GM23338 (cell line): ENCODE results near the gene PGS1. TPM values are rescaled to one million over a fixed set of nuclear protein-coding genes. Genes with fewer than 3 reads are reported as not detected.
A peak's percentile ranks its signal among the peaks of the same experiment; 100 is the strongest.

Experiments
- ATAC-seq: fragments of 200-7000 bp; cut with Tn5 transposase; 3 replicates; pipeline ENCODE4 v1.9.1; 2020
- DNase-seq: peaks from one replicate; pipeline ENCODE4 v3.0.0-alpha.2; 2015; ENCODE audit warnings: low spot score
- H2AFZ ChIP-seq: fragments of 200-600 bp; sonication (generic); 2 replicates; pipeline ENCODE4 v1.8.0; 2016; ENCODE audit warnings: antibody characterized with exemption, mild to moderate bottlenecking, moderate library complexity
- H3F3A ChIP-seq: fragments of 200-600 bp; sonication (generic); replicated peaks from 2 replicates; pipeline ENCODE4 v1.8.0; 2017; ENCODE audit warnings: antibody characterized with exemption, mixed run types, low read depth
- H3K27ac ChIP-seq: fragments of 200-600 bp; sonication (generic); 2 replicates; pipeline ENCODE4 v1.6.1; 2016; ENCODE audit warnings: low read depth
- H3K27me3 ChIP-seq: fragments of 200-600 bp; sonication (generic); 2 replicates; pipeline ENCODE4 v1.8.0; 2016; ENCODE audit warnings: mild to moderate bottlenecking, mixed run types, moderate library complexity; ENCODE audit not compliant: insufficient read depth
- H3K36me3 ChIP-seq: fragments of 200-600 bp; sonication (generic); 2 replicates; pipeline ENCODE4 v1.8.0; 2016; ENCODE audit warnings: mild to moderate bottlenecking; ENCODE audit not compliant: insufficient read depth
- H3K4me1 ChIP-seq: fragments of 200-600 bp; sonication (generic); 2 replicates; pipeline ENCODE4 v1.8.0; 2016; ENCODE audit warnings: mild to moderate bottlenecking, moderate library complexity; ENCODE audit not compliant: insufficient read depth
- H3K4me2 ChIP-seq: fragments of 200-600 bp; sonication (generic); 2 replicates; pipeline ENCODE4 v1.7.1; 2017; ENCODE audit warnings: mixed run types
- H3K4me3 ChIP-seq: fragments of 200-600 bp; sonication (generic); 2 replicates; pipeline ENCODE4 v1.6.1; 2016; ENCODE audit warnings: mixed run types
- H3K79me2 ChIP-seq: fragments of 200-600 bp; sonication (generic); replicated peaks from 2 replicates; pipeline ENCODE4 v1.8.0; 2017; ENCODE audit warnings: mild to moderate bottlenecking; ENCODE audit not compliant: insufficient read depth
- H3K9me2 ChIP-seq: fragments of 200-600 bp; sonication (generic); 2 replicates; pipeline ENCODE4 v1.8.0; 2017; ENCODE audit not compliant: insufficient read depth
- H4K20me1 ChIP-seq: fragments of 200-600 bp; sonication (generic); replicated peaks from 2 replicates; pipeline ENCODE4 v1.8.0; 2017; ENCODE audit warnings: mild to moderate bottlenecking; ENCODE audit not compliant: insufficient read depth
- H3K27ac Mint-ChIP-seq: 2 replicates; pipeline ENCODE4 v1.8.0; 2020; ENCODE audit warnings: inconsistent platforms, mild to moderate bottlenecking, moderate library complexity, mixed read lengths
- H3K27me3 Mint-ChIP-seq: 3 replicates; pipeline ENCODE4 v1.8.0; 2022; ENCODE audit warnings: low read depth, mild to moderate bottlenecking, moderate library complexity, mixed read lengths, inconsistent platforms; ENCODE audit not compliant: insufficient read depth, poor library complexity
- H3K36me3 Mint-ChIP-seq: 3 replicates; pipeline ENCODE4 v1.8.0; 2021; ENCODE audit warnings: low read depth, mild to moderate bottlenecking, inconsistent platforms, moderate library complexity, mixed read lengths
- H3K4me1 Mint-ChIP-seq: 3 replicates; pipeline ENCODE4 v1.8.0; 2020; ENCODE audit warnings: mild to moderate bottlenecking, inconsistent platforms, mixed read lengths
- H3K4me3 Mint-ChIP-seq: 3 replicates; pipeline ENCODE4 v1.8.0; 2021; ENCODE audit warnings: moderate library complexity, mild to moderate bottlenecking, inconsistent platforms, mixed read lengths
- H3K9me3 Mint-ChIP-seq: 3 replicates; pipeline ENCODE4 v1.8.0; 2020; ENCODE audit warnings: moderate library complexity, mild to moderate bottlenecking, inconsistent platforms, mixed read lengths
- CREB1 ChIP-seq: fragments of 250-450 bp; sonication (Bioruptor Pico); IDR thresholded peaks from 2 replicates; pipeline ENCODE4 v1.5.0; 2020; ENCODE audit warnings: low read depth, mild to moderate bottlenecking, moderate library complexity
- CTCF ChIP-seq, 2 experiments: fragments of 200-600 bp in 1 of 2; sonication (generic) in 1 of 2; conservative IDR thresholded peaks; 2 replicates each; pipeline versions ENCODE4 v1.5.1 to v1.6.1; 2016 to 2017; ENCODE audit warnings: antibody characterized with exemption in 2 of 2, low read depth in 2 of 2, mild to moderate bottlenecking in 2 of 2, moderate library complexity in 1 of 2
- ETS1 ChIP-seq: IDR thresholded peaks from 2 replicates; pipeline ENCODE4 v1.6.1; 2016; ENCODE audit warnings: antibody characterized with exemption
- EZH2 ChIP-seq: fragments of 200-600 bp; sonication (generic); IDR thresholded peaks from one replicate; pipeline ENCODE4 v1.8.0; 2017; ENCODE audit warnings: antibody characterized with exemption, mild to moderate bottlenecking, low read depth; ENCODE audit not compliant: unreplicated experiment
- EZH2phosphoT487 ChIP-seq: fragments of 200-600 bp; sonication (generic); IDR thresholded peaks from one replicate; pipeline ENCODE4 v1.8.1; 2018; ENCODE audit warnings: antibody characterized with exemption; ENCODE audit not compliant: unreplicated experiment
- JUNB ChIP-seq: IDR thresholded peaks from one replicate; pipeline ENCODE4 v1.6.1; 2016; ENCODE audit warnings: antibody characterized with exemption; ENCODE audit not compliant: unreplicated experiment
- NANOG ChIP-seq: IDR thresholded peaks from 2 replicates; pipeline ENCODE4 v1.6.1; 2016; ENCODE audit warnings: antibody characterized with exemption, borderline replicate concordance
- POLR2AphosphoS5 ChIP-seq: IDR thresholded peaks from 2 replicates; pipeline ENCODE4 v1.6.1; 2016; ENCODE audit warnings: antibody characterized with exemption, low read depth
- REST ChIP-seq: IDR thresholded peaks from one replicate; pipeline ENCODE4 v1.6.1; 2018; ENCODE audit warnings: antibody characterized with exemption; ENCODE audit not compliant: unreplicated experiment
- STAT1 ChIP-seq: IDR thresholded peaks from one replicate; pipeline ENCODE4 v1.6.1; 2016; ENCODE audit warnings: antibody characterized with exemption; ENCODE audit not compliant: unreplicated experiment
- ZNF114 ChIP-seq: fragments of 250-450 bp; sonication (Bioruptor Pico); IDR thresholded peaks from 2 replicates; pipeline ENCODE4 v1.5.0; 2020; ENCODE audit warnings: mild to moderate bottlenecking, moderate library complexity
- ZNF331 ChIP-seq: fragments of 250-450 bp; sonication (Bioruptor Pico); IDR thresholded peaks from 2 replicates; pipeline ENCODE4 v1.5.0; 2020; ENCODE audit warnings: low read depth, mild to moderate bottlenecking, moderate library complexity
- polyA plus RNA-seq: library from polyadenylated mRNA; unstranded; fragments of >200 nt; fragmentation: Nextera tagmentation; extraction: Ambion mirVana; gene quantifications from 2 replicates; pipeline ENCODE4 v1.2.1, GENCODE V29; 2016
- total RNA-seq: library from RNA; depleted of rRNA; stranded (reverse); fragments of >200 nt; shearing (Covaris generic); gene quantifications from 2 replicates; pipeline ENCODE4 v1.2.3, GENCODE V29; 2014

The PGS1 gene
- total and polyA plus RNA-seq, 2 experiments from 2014 or later = 43.9 to 67.1 TPM

GRCh38 chr17:78376161-78376560 is 2.3 kb upstream of the PGS1 start (continued):
- TF ChIP-seq CTCF (conservative IDR thresholded peaks at IDR 0.05; ENCODE audit: low read depth in 2 of 2) (no peak), CREB1 (CRISPR knock-in tag) (no peak), ZNF114 (no peak), EZH2 (no peak), STAT1 (no peak), POLR2AphosphoS5 (no peak), EZH2phosphoT487 (no peak), REST (no peak), ETS1 (no peak)

- Histone ChIP-seq H3K27me3 (no peaks in the 10 kb centered on the region), H3K36me3 (no peaks in the 10 kb centered on the region; the same call in 1 of the 2 replicates), H3K27ac (peak overlapping the region; percentile 28; the same call in 1 of the 2 replicates), H2AFZ (peak overlapping the region; percentile 93), H3F3A (peaks cover 30% of the 10 kb centered on the region), H3K4me2 (peak overlapping the region; percentile 90), H3K9me2 (no peaks in the 10 kb centered on the region), H3K4me3 (peak overlapping the region; percentile 100), H3K79me2 (peaks cover 43% of the 10 kb centered on the region), H4K20me1 (peaks cover 36% of the 10 kb centered on the region), H3K4me1 (peaks cover 58% of the 10 kb centered on the region)
- Mint-ChIP-seq H3K36me3 (peaks cover 13% of the 10 kb centered on the region), H3K27me3 (peaks cover 15% of the 10 kb centered on the region), H3K27ac (0 out of 2 replicates have a peak overlapping the region, but pooled peaks have one; percentile 65), H3K4me1 (peaks cover 66% of the 10 kb centered on the region), H3K9me3 (no peaks in the 10 kb centered on the region), H3K4me3 (peak overlapping the region; percentile 99; the same call in 2 of the 3 replicates)
- ATAC-seq (no peak), DNase-seq (no peak)
- TF ChIP-seq EZH2 = no peak
- no peak for TF ChIP-seq CREB1 (CRISPR knock-in tag)
- no peak for TF ChIP-seq ZNF331 (CRISPR knock-in tag)
- TF ChIP-seq NANOG = no peak
- TF ChIP-seq CTCF (conservative IDR thresholded peaks at IDR 0.05; ENCODE audit: low read depth in 2 of 2) = no peak
- no peak for TF ChIP-seq ETS1
- TF ChIP-seq STAT1 = no peak
- TF ChIP-seq REST = no peak
- no peak for TF ChIP-seq JUNB
- TF ChIP-seq EZH2phosphoT487 = no peak
- no peak for TF ChIP-seq ZNF114
- no peak for TF ChIP-seq POLR2AphosphoS5
Measured at GRCh38 chr17:78377858-78378224, 608 bp upstream of the PGS1 start.
